WTC11 (cell line): ENCODE data around the gene OR2F1. TPM values are rescaled to one million over a fixed set of nuclear protein-coding genes. Genes with fewer than 3 reads are reported as not detected.

Experiments used
- ATAC-seq: fragments of 200-7000 bp; cut with Tn5 transposase; 2 replicates; pipeline ENCODE4 v1.10.0; 2021; ENCODE audit warnings: mild to moderate bottlenecking, moderate library complexity
- CTCF ChIA-PET: fragments of 300-600 bp; sonication (Branson Sonifier 250); formaldehyde crosslinking; loops from one replicate; lab custom pipeline; 2021; ENCODE audit warnings: antibody characterized with exemption; lab: Charles Lee
- POLR2A ChIA-PET: fragments of 350-600 bp; sonication (Branson Sonifier 250); formaldehyde crosslinking; loops from one replicate; lab custom pipeline; 2021; ENCODE audit warnings: antibody characterized with exemption; lab: Charles Lee
- DNase-seq: peaks from one replicate; pipeline ENCODE4 v3.0.0; 2021; ENCODE audit warnings: low spot score
- H3K27ac Mint-ChIP-seq: 2 replicates; pipeline ENCODE4 v1.8.0; 2021; ENCODE audit warnings: mixed read lengths
- H3K27me3 Mint-ChIP-seq: 2 replicates; pipeline ENCODE4 v1.8.0; 2021; ENCODE audit warnings: low read depth, mild to moderate bottlenecking, moderate library complexity, mixed read lengths
- H3K36me3 Mint-ChIP-seq: 2 replicates; pipeline ENCODE4 v1.8.0; 2021; ENCODE audit warnings: mixed read lengths
- H3K4me1 Mint-ChIP-seq: 2 replicates; pipeline ENCODE4 v1.8.0; 2022; ENCODE audit warnings: mixed read lengths
- H3K4me3 Mint-ChIP-seq: 2 replicates; pipeline ENCODE4 v1.8.0; 2021; ENCODE audit warnings: mild to moderate bottlenecking, moderate library complexity, mixed read lengths
- H3K9me3 Mint-ChIP-seq: 2 replicates; pipeline ENCODE4 v1.8.0; 2021; ENCODE audit warnings: mixed read lengths
- AFF4 ChIP-seq: sonication (generic); formaldehyde crosslinking; IDR thresholded peaks from 2 replicates; pipeline ENCODE4 v1.8.1; 2023; ENCODE audit warnings: mild to moderate bottlenecking, missing genetic modification reagents, borderline replicate concordance
- AR ChIP-seq: fragments of 250-450 bp; sonication (Bioruptor Pico); IDR thresholded peaks from 2 replicates; pipeline ENCODE4 v1.9.0; 2021; ENCODE audit warnings: mild to moderate bottlenecking
- FOXP4 ChIP-seq: sonication (generic); formaldehyde crosslinking; IDR thresholded peaks from 2 replicates; pipeline ENCODE4 v1.8.0; 2022; ENCODE audit warnings: mild to moderate bottlenecking, missing genetic modification reagents
- GTF2I ChIP-seq: fragments of 250-450 bp; sonication (Bioruptor Pico); conservative IDR thresholded peaks from 2 replicates; pipeline ENCODE4 v1.4.0; 2021; ENCODE audit warnings: mild to moderate bottlenecking
- JUN ChIP-seq: sonication (generic); formaldehyde crosslinking; IDR thresholded peaks from 2 replicates; pipeline ENCODE4 v1.8.0; 2023; ENCODE audit warnings: mild to moderate bottlenecking, missing genetic modification reagents
- NR2C2 ChIP-seq: sonication (generic); formaldehyde crosslinking; IDR thresholded peaks from 2 replicates; pipeline ENCODE4 v1.8.0; 2022; ENCODE audit warnings: mild to moderate bottlenecking, missing genetic modification reagents
- NR3C1 ChIP-seq: sonication (generic); formaldehyde crosslinking; conservative IDR thresholded peaks from 2 replicates; pipeline ENCODE4 v1.8.1; 2023; ENCODE audit warnings: low read depth, mild to moderate bottlenecking, missing genetic modification reagents
- SMAD3 ChIP-seq: sonication (generic); formaldehyde crosslinking; IDR thresholded peaks from 2 replicates; pipeline ENCODE4 v1.8.0; 2022; ENCODE audit warnings: missing genetic modification reagents, mild to moderate bottlenecking, borderline replicate concordance
- TP53 ChIP-seq: sonication (generic); formaldehyde crosslinking; IDR thresholded peaks from 2 replicates; pipeline ENCODE4 v1.8.1; 2023; ENCODE audit warnings: mild to moderate bottlenecking, missing genetic modification reagents
- ZNF232 ChIP-seq: sonication (generic); formaldehyde crosslinking; IDR thresholded peaks from 2 replicates; pipeline ENCODE4 v1.8.0; 2022; ENCODE audit warnings: mild to moderate bottlenecking, missing genetic modification reagents
- ZNF263 ChIP-seq: sonication (generic); formaldehyde crosslinking; IDR thresholded peaks from 2 replicates; pipeline ENCODE4 v1.8.1; 2022; ENCODE audit warnings: low read depth, mild to moderate bottlenecking, moderate library complexity, missing genetic modification reagents
- ZNF396 ChIP-seq: fragments of 250-450 bp; sonication (Bioruptor Pico); IDR thresholded peaks from 2 replicates; pipeline ENCODE4 v1.8.0; 2021; ENCODE audit warnings: mild to moderate bottlenecking, moderate library complexity, borderline replicate concordance
- ZNF425 ChIP-seq: fragments of 250-450 bp; sonication (Bioruptor Pico); conservative IDR thresholded peaks from 2 replicates; pipeline ENCODE4 v1.9.0; 2021; ENCODE audit warnings: mild to moderate bottlenecking
- ZNF671 ChIP-seq: fragments of 250-450 bp; sonication (Bioruptor Pico); IDR thresholded peaks from 2 replicates; pipeline ENCODE4 v1.8.0; 2021; ENCODE audit warnings: mild to moderate bottlenecking
- total RNA-seq: library from RNA; stranded (reverse); gene quantifications from 3 replicates; pipeline ENCODE4 v1.2.3, GENCODE V29; 2021
- TF ChIP-seq, protein P1 (sequence below): fragments of 250-450 bp; sonication (Bioruptor Pico); IDR thresholded peaks from 2 replicates; pipeline ENCODE4 v1.9.0; 2021; ENCODE audit warnings: moderate library complexity, mild to moderate bottlenecking, inconsistent platforms, borderline replicate concordance

Gene OR2F1
- total RNA-seq, 1 experiment from 2014 or later = not detected

GRCh38 chr7:144011458-144012230 lies 57.0 kb downstream of the OR2F1 start:
- Mint-ChIP-seq H3K4me3 (no peak overlapping the region), H3K27ac (no peak overlapping the region), H3K27me3 (peaks cover 4% of the 10 kb centered on the region)
- DNase-seq (no peak), ATAC-seq (no peak)
- TF ChIP-seq AR (no peak), GTF2I (CRISPR knock-in tag) (no peak), ZNF263 (no peak), ZNF396 (CRISPR knock-in tag) (no peak), ZNF425 (CRISPR knock-in tag) (no peak), JUN (no peak), TP53 (no peak), SMAD3 (CRISPR knock-in tag) (no peak), ZNF671 (CRISPR knock-in tag) (no peak), ZNF232 (CRISPR knock-in tag) (no peak), FOXP4 (CRISPR knock-in tag) (no peak), NR2C2 (no peak), AFF4 (no peak), NR3C1 (CRISPR knock-in tag) (no peak)
- TF ChIP-seq, protein P1, sequence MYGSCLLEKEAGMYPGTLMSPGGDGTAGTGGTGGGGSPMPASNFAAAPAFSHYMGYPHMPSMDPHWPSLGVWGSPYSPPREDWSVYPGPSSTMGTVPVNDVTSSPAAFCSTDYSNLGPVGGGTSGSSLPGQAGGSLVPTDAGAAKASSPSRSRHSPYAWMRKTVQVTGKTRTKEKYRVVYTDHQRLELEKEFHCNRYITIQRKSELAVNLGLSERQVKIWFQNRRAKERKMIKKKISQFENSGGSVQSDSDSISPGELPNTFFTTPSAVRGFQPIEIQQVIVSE (CRISPR knock-in tag) = no peak
- TF ChIP-seq, all 79 proteins: peak for 0
- POLR2A ChIA-PET = no interaction called here
- H3K36me3 Mint-ChIP-seq = peaks cover 26% of the 10 kb centered on the region
- H3K4me1 Mint-ChIP-seq = no peaks in the 10 kb centered on the region
- peaks cover 46% of the 10 kb centered on the region for H3K9me3 Mint-ChIP-seq
- CTCF ChIA-PET = no interaction called here

Other genes with a start within 250 kb of the OR2F1 start
- gene CTAGE6, start 197.1 kb upstream of the OR2F1 start, total RNA-seq = not detected in 3 replicates
- 39.8 to 52.7 TPM (median 42.0 TPM) in 3 replicates for gene TCAF1, start 52.7 kb upstream of the OR2F1 start, total RNA-seq
- gene OR2F2, start 19.6 kb upstream of the OR2F1 start, total RNA-seq = not detected in 3 replicates
- gene OR6B1, start 45.5 kb downstream of the OR2F1 start, total RNA-seq = not detected in 3 replicates
- not detected in 3 replicates for gene OR2A5, start 94.1 kb downstream of the OR2F1 start, total RNA-seq
- not detected in 3 replicates for gene OR2A25, start 115.0 kb downstream of the OR2F1 start, total RNA-seq
- gene OR2A12, start 131.4 kb downstream of the OR2F1 start, total RNA-seq = not detected in 3 replicates
- not detected in 3 replicates for gene OR2A2, start 154.7 kb downstream of the OR2F1 start, total RNA-seq
- not detected in 3 replicates for gene OR2A14, start 168.3 kb downstream of the OR2F1 start, total RNA-seq
- gene CTAGE4, start 228.6 kb downstream of the OR2F1 start, total RNA-seq = 18.3 to 23.3 TPM (median 20.9 TPM) in 3 replicates
- gene ARHGEF35, start 241.0 kb downstream of the OR2F1 start, total RNA-seq = 28.1 to 39.2 TPM (median 37.0 TPM) in 3 replicates